Mucosa of descending colon (tissue), 3 donors: ENCODE data around the gene RAMP2. TPM values are rescaled to one million over a fixed set of nuclear protein-coding genes. Genes with fewer than 3 reads are reported as not detected.
A peak's percentile ranks its signal among the peaks of the same experiment; 100 is the strongest.

Source experiments
- ATAC-seq: fragments of 200-7000 bp; cut with Tn5 transposase; one replicate; pipeline ENCODE4 v1.9.1; 2020; ENCODE audit warnings: mild to moderate bottlenecking, moderate library complexity
- DNase-seq, 3 donors: peaks; one replicate each; pipeline ENCODE4 v3.0.0-alpha.2; 2020
- H3K36me3 ChIP-seq: fragments of 200-600 bp; one replicate; pipeline ENCODE4 v1.8.0; 2021; ENCODE audit warnings: low read depth, mild to moderate bottlenecking
- H3K4me1 ChIP-seq: fragments of 200-600 bp; one replicate; pipeline ENCODE4 v1.8.0; 2021; ENCODE audit warnings: low read depth, mild to moderate bottlenecking
- H3K4me3 ChIP-seq: fragments of 200-600 bp; one replicate; pipeline ENCODE4 v1.8.0; 2021; ENCODE audit warnings: mild to moderate bottlenecking
- H3K9me3 ChIP-seq: fragments of 200-600 bp; one replicate; pipeline ENCODE4 v1.8.0; 2021; ENCODE audit warnings: mild to moderate bottlenecking
- intact Hi-C, 2 donors: fragments of 100-400 bp; cut with DNase I in 1 of 2; cut with micrococcal nuclease in 1 of 2; formaldehyde crosslinking; loops; one replicate each; pipeline versions ENCODE4 v1.11.0 to v1.11.1; 2022; cut with DNase I, micrococcal nuclease
- total RNA-seq, 3 donors: library from RNA; stranded (reverse); fragmentation: NEBNext Ultra II Directional in 2 of 3; extraction: Animal tissue kit (Norgen Biotek cat#: 25700) in 2 of 3; gene quantifications; one replicate each; pipeline versions ENCODE4 v1.2.1 to v1.2.4, GENCODE V29; 2021 to 2023
- TF ChIP-seq, protein P1 (sequence below): fragments of 200-600 bp; IDR thresholded peaks from one replicate; pipeline ENCODE4 v1.8.0; 2022; ENCODE audit warnings: antibody characterized with exemption, mild to moderate bottlenecking
- donor health status: DM: no; HTN: no; CAD: no; lungs with moderate emphysema.
- donor health status: DM: no; HTN: no; CAD: no.
- donor health status: DM: no; HTN: yes; CAD: no.

Gene RAMP2
- total RNA-seq, 3 donors from 2014 or later = 5.7 to 17.2 (median 10.3) TPM

DNA sequence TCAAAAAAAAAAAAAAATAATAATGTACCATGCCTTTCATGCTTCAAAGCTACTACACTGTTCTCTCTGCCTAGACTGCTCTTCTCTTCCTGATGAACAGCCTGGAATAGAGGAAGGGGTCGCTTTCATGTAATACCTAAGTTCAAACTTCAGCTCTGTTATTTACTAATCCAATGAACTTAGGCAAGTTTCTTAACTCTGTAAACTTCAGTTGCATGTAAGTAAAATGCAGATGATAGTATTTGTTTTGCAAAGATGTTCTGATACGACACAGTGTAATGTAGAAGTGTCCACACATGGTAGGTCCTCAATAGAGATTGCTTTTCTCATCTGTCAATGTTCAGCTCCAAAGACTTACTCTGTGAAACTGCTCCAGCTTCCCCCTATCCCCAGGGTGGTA lies 30.9 kb downstream of the RAMP2 start:
- DNase-seq = no peak
- no peak overlapping the region for H3K4me3 ChIP-seq
- H3K4me1 ChIP-seq = peaks cover 15% of the 10 kb centered on the region
- TF ChIP-seq, protein P1, sequence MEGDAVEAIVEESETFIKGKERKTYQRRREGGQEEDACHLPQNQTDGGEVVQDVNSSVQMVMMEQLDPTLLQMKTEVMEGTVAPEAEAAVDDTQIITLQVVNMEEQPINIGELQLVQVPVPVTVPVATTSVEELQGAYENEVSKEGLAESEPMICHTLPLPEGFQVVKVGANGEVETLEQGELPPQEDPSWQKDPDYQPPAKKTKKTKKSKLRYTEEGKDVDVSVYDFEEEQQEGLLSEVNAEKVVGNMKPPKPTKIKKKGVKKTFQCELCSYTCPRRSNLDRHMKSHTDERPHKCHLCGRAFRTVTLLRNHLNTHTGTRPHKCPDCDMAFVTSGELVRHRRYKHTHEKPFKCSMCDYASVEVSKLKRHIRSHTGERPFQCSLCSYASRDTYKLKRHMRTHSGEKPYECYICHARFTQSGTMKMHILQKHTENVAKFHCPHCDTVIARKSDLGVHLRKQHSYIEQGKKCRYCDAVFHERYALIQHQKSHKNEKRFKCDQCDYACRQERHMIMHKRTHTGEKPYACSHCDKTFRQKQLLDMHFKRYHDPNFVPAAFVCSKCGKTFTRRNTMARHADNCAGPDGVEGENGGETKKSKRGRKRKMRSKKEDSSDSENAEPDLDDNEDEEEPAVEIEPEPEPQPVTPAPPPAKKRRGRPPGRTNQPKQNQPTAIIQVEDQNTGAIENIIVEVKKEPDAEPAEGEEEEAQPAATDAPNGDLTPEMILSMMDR = no peak
- no peaks in the 10 kb centered on the region for H3K9me3 ChIP-seq
- no peak for ATAC-seq
- intact Hi-C loops = no loop called here
- no peaks in the 10 kb centered on the region for H3K36me3 ChIP-seq

DNA sequence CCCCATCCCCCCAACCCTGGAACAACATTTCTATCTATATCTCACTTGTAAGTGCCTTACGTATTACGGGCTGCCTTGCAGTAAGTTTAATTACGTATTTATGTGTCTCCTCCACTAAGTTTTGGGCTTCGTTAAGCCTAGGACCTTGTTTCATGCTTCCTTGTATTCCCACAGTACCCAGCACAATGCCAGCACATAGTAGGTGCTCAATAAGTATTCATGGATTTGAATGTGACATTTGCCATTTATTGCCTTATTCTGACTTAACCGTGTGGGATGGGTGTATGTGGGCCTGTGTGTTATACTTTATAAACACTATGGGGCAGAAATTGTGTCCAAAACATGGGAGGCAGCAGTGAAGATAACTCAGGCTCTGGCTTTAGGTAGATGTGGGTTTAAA lies 31.5 kb downstream of the RAMP2 start:
- intact Hi-C loops = no loop called here
- H3K4me3 ChIP-seq = no peak overlapping the region
- ATAC-seq (no peak), DNase-seq (no peak)
- H3K4me1 ChIP-seq = peaks cover 21% of the 10 kb centered on the region
- TF ChIP-seq, protein P1 = no peak
- H3K36me3 ChIP-seq = no peaks in the 10 kb centered on the region
- H3K9me3 ChIP-seq = no peaks in the 10 kb centered on the region

DNA sequence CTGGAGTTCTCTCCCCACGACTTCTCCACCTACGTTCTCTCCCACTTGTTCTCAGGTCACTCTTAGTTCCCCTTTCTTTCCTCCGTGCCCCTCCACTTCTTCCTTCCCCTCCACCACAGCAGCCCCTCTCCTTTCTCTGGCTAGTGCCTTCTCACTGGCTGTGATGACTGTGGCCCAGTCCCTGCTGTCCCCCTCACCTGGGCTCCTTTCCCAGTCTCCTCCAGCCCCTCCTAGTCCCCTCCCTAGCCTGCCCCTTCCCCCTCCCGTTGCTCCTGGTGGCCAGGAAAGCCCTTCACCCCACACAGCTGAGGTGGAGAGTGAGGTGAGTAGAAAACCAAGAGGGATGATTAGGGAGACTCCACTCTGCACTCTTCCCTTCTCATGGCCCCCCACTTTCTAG lies 34.0 kb downstream of the RAMP2 start:
- DNase-seq (no peak), ATAC-seq (no peak)
- Histone ChIP-seq H3K9me3 (no peaks in the 10 kb centered on the region), H3K36me3 (no peaks in the 10 kb centered on the region), H3K4me1 (peaks cover 27% of the 10 kb centered on the region), H3K4me3 (no peak overlapping the region)
- intact Hi-C loops = no loop called here
- TF ChIP-seq, protein P1 = no peak

DNA sequence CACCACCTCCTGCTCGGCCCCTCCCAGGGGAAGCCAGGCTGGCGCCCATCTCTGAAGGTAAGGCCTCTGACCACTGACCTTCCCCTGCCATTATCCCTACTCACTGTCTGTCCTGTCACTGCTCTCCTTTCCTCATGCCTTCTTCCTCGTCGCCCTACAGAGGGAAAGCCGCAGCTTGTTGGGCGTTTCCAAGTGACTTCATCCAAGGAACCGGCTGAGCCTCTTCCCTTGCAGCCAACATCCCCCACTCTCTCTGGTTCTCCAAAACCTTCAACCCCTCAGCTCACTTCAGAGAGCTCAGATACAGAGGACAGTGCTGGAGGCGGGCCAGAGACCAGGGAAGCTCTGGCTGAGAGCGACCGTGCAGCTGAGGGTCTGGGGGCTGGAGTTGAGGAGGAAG lies 34.4 kb downstream of the RAMP2 start:
- no peak for DNase-seq
- ATAC-seq = peak; percentile 48

DNA sequence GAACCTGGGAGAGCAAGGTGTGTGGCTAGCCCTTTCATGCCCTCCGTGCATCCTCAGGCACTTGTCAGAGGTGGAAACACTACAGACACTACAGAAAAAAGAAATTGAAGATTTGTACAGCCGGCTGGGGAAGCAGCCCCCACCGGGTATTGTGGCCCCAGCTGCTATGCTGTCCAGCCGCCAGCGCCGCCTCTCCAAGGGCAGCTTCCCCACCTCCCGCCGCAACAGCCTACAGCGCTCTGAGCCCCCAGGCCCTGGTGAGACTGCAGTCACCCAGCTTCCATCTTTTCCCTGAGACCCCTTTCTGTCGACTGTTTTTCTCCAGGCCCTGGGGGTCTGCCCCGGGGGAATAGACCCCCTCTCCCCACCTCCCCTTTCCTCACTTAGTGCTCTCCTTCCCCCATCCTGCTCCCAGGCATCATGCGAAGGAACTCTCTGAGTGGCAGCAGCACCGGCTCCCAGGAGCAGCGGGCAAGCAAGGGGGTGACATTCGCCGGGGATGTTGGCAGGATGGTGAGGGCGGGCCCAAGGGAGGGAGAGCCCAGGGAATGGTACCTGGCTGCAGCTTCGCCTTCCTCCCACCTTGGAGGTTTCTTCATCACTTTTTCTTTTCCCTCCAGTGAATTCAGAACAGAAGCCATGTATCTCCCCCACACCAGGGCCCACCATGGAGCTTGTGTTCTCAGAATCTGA lies 35.2 kb downstream of the RAMP2 start:
- DNase-seq = peak in 1 of 3 donors; percentile 54
- TF ChIP-seq, protein P1 = no peak
- ATAC-seq = no peak
- no peak overlapping the region for H3K4me3 ChIP-seq
- no peaks in the 10 kb centered on the region for H3K36me3 ChIP-seq
- peaks cover 27% of the 10 kb centered on the region for H3K4me1 ChIP-seq
- H3K9me3 ChIP-seq = no peaks in the 10 kb centered on the region
- intact Hi-C loops = no loop called here

More for the DNA sequence above, 34.4 kb downstream of the RAMP2 start:
- TF ChIP-seq, protein P1 = no peak
- Histone ChIP-seq H3K4me1 (peaks cover 27% of the 10 kb centered on the region), H3K9me3 (no peaks in the 10 kb centered on the region), H3K36me3 (no peaks in the 10 kb centered on the region), H3K4me3 (no peak overlapping the region)
- intact Hi-C loops = no loop called here
